GM18502 (cell line): Measurements from ENCODE around the gene PARVG.

Experiments
- ATAC-seq: cut with Tn5 transposase; IDR thresholded peaks from one replicate; pipeline ENCODE4 v1.9.1; 2021; ENCODE audit warnings: mild to moderate bottlenecking; ENCODE audit not compliant: unreplicated experiment, poor library complexity

PARVG gene

GRCh38 chr22:44192816-44193534 lies 12.2 kb downstream of the PARVG start:
- no peak for ATAC-seq

- ATAC-seq, result no peak
These were observed 12.8 kb downstream of the PARVG start for GRCh38 chr22:44193535-44193891.

- no peak for ATAC-seq
These were observed 13.8 kb downstream of the PARVG start for GRCh38 chr22:44194569-44194968.

- no peak for ATAC-seq
These were observed 14.6 kb downstream of the PARVG start for GRCh38 chr22:44195189-44195871.

- no peak for ATAC-seq
These were observed 15.5 kb downstream of the PARVG start for GRCh38 chr22:44196241-44196640.

GRCh38 chr22:44196731-44197131 lies 16.0 kb downstream of the PARVG start:
- ATAC-seq, result no peak

- ATAC-seq, result no peak
These were observed 16.5 kb downstream of the PARVG start for GRCh38 chr22:44197271-44197670.

GRCh38 chr22:44199164-44199563 lies 18.4 kb downstream of the PARVG start:
- ATAC-seq, result no peak

GRCh38 chr22:44199866-44200265 lies 19.1 kb downstream of the PARVG start:
- ATAC-seq, result no peak

- ATAC-seq, result no peak
These were observed 19.7 kb downstream of the PARVG start for GRCh38 chr22:44200451-44200850.

GRCh38 chr22:44200855-44201550 lies 20.3 kb downstream of the PARVG start:
- no peak for ATAC-seq

- no peak for ATAC-seq
These were observed 20.9 kb downstream of the PARVG start for GRCh38 chr22:44201665-44202064.

- ATAC-seq, result no peak
These were observed 21.6 kb downstream of the PARVG start for GRCh38 chr22:44202261-44202789.

- no peak for ATAC-seq
These were observed 22.5 kb downstream of the PARVG start for GRCh38 chr22:44203203-44203602.

- ATAC-seq, result no peak
These were observed 24.2 kb downstream of the PARVG start for GRCh38 chr22:44204739-44205515.

- ATAC-seq, result no peak
These were observed 25.0 kb downstream of the PARVG start for GRCh38 chr22:44205516-44206329.

GRCh38 chr22:44206330-44206645 lies 25.6 kb downstream of the PARVG start:
- ATAC-seq, result no peak

- ATAC-seq, result no peak
These were observed 26.0 kb downstream of the PARVG start for GRCh38 chr22:44206696-44207095.

- ATAC-seq, result no peak
These were observed 26.7 kb downstream of the PARVG start for GRCh38 chr22:44207173-44207980.
